Measurements from ENCODE around the gene DBNDD1.
A peak's percentile ranks its signal among the peaks of the same experiment; 100 is the strongest.
"Not testable (repeated sequence)": the region's sequence is repeated elsewhere in the genome, so short reads cannot be mapped to it uniquely, and the experiment has no call there.

DBNDD1 gene

GRCh38 chr16:89986600-89986999 is 32.7 kb downstream of the DBNDD1 start:
- no peak for DNase-seq

GRCh38 chr16:89985219-89985618 is 34.0 kb downstream of the DBNDD1 start:
- no peak for DNase-seq

- DNase-seq, result no peak
These were observed 35.0 kb downstream of the DBNDD1 start for GRCh38 chr16:89984216-89984615.

GRCh38 chr16:89983536-89983935 is 35.7 kb downstream of the DBNDD1 start:
- no peak for DNase-seq

GRCh38 chr16:89982318-89982717 is 36.9 kb downstream of the DBNDD1 start:
- DNase-seq, result no peak

GRCh38 chr16:89981414-89981813 is 37.8 kb downstream of the DBNDD1 start:
- no peak for DNase-seq

- no peak for DNase-seq
These were observed 44.4 kb downstream of the DBNDD1 start for GRCh38 chr16:89974870-89975269.

- no peak for DNase-seq
These were observed 45.5 kb downstream of the DBNDD1 start for GRCh38 chr16:89973654-89974335.

- no peak for DNase-seq
These were observed 46.0 kb downstream of the DBNDD1 start for GRCh38 chr16:89973235-89973634.

GRCh38 chr16:89972244-89973234 is 46.7 kb downstream of the DBNDD1 start:
- DNase-seq, result peak; percentile 91

GRCh38 chr16:89971495-89972243 is 47.6 kb downstream of the DBNDD1 start:
- no peak for DNase-seq

- no peak for DNase-seq
These were observed 49.4 kb downstream of the DBNDD1 start for GRCh38 chr16:89969741-89970410.

GRCh38 chr16:89968074-89968473 is 51.2 kb downstream of the DBNDD1 start:
- not testable (repeated sequence) for DNase-seq

- not testable (repeated sequence) for DNase-seq
These were observed 51.8 kb downstream of the DBNDD1 start for GRCh38 chr16:89967436-89967835.

- no peak for DNase-seq
These were observed 52.5 kb downstream of the DBNDD1 start for GRCh38 chr16:89966756-89967155.

GRCh38 chr16:89965447-89966225 is 53.6 kb downstream of the DBNDD1 start:
- no peak for DNase-seq

- DNase-seq, result no peak
These were observed 55.1 kb downstream of the DBNDD1 start for GRCh38 chr16:89964201-89964600.

- no peak for DNase-seq
These were observed 56.3 kb downstream of the DBNDD1 start for GRCh38 chr16:89962754-89963498.

GRCh38 chr16:89961920-89962319 is 57.3 kb downstream of the DBNDD1 start:
- DNase-seq, result no peak

GRCh38 chr16:89960966-89961365 is 58.3 kb downstream of the DBNDD1 start:
- DNase-seq, result no peak

GRCh38 chr16:89958596-89958995 is 60.7 kb downstream of the DBNDD1 start:
- no peak for DNase-seq

Data from CD4-positive, alpha-beta T cell treated with Interleukin-17A for 1 hour (primary cell).